CD4-positive, alpha-beta T cell treated with Interleukin-15 for 4 hours (primary cell): ENCODE measurements around the gene PAM.
"Not testable (repeated sequence)": the region's sequence is repeated elsewhere in the genome, so short reads cannot be mapped to it uniquely, and the experiment has no call there.

Source experiments
- DNase-seq: peaks from one replicate; pipeline ENCODE4 v3.0.0-alpha.2; 2020; ENCODE audit warnings: low spot score

PAM gene

GRCh38 chr5:103000089-103000488 lies 245.0 kb downstream of the PAM start:
- DNase-seq: no peak

- no peak for DNase-seq
These were observed 248.8 kb downstream of the PAM start for GRCh38 chr5:103003872-103004271.

DNA sequence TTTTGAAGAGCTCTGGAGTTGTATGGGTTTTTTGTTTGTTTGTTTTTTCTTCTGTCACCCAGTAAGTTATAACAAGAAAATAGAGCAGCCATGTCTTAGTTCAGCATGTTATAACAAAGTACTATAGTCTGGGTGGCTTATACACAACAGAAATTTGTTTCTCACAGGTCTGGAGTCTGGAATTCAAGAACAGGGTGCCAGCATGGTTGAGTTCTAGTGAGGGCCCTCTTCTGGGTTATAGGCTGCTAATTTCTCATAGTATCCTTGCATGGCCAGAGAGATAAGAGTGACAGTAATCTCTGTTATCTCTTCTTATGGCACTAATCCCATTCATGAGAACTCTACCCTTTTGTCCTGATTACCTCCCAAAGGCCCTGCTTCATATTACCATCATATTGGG lies 250.2 kb downstream of the PAM start:
- no peak for DNase-seq

DNA sequence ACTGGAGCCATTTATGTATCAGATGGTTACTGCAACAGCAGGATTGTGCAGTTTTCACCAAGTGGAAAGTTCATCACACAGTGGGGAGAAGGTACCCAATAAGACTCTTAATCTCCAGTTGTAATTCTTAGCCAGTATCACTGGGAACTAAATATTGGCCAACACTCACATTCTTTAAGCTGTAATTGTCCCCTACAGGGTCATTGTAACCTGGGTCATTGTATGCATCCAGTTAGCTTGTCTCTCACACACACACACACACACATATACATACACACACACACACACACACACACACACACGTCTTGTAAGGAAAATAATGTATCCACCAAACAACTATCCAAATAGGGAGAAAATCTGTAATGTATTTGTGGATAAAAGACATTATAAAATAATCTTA lies 251.8 kb downstream of the PAM start:
- DNase-seq: no peak

DNA sequence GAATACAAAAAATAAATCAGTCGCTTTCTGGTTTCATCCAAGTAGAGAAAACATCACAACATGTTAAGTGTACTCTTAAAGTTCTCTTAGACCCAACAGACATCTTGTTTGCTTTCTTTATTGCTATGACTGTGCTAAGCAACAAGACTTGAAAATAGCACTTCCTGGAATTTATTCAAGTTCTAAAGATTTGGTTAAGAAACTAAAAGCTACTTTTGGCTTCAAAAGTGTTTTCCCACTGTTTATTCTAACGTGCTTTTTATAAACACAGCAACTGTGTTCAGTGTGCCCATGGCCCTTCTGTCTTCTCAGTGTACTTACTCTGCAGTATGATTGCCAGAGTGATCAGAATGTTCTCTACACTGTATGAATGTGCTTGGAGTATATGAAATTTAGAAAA lies 255.1 kb downstream of the PAM start:
- no peak for DNase-seq

- no peak for DNase-seq
These were observed 258.9 kb downstream of the PAM start for GRCh38 chr5:103013933-103014552.

- DNase-seq: no peak
These were observed 259.9 kb downstream of the PAM start for GRCh38 chr5:103014983-103015382.

DNA sequence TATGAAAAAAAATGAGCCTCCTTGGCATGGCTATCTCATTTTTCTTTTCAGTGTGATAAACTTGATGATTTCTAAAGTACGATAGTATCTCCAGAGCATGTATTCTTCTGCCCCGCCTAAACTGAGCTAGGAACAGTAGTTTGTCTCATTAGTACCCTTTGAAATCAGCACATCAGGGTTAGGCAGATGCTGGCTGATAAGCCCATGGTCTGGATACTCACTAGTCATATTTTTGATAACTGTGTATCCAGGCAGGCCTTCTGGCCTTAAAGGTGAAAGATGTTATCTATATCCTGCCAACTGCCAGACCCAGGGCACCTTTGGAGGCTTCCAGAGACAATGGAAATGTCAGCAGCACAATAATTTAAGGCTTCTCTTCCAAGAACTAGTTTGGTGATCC lies 261.1 kb downstream of the PAM start:
- DNase-seq: no peak

- DNase-seq: no peak
These were observed 264.7 kb downstream of the PAM start for GRCh38 chr5:103019804-103020203.

GRCh38 chr5:103021314-103021713 lies 266.2 kb downstream of the PAM start:
- no peak for DNase-seq

GRCh38 chr5:103027267-103027666 lies 272.2 kb downstream of the PAM start:
- DNase-seq: no peak

DNA sequence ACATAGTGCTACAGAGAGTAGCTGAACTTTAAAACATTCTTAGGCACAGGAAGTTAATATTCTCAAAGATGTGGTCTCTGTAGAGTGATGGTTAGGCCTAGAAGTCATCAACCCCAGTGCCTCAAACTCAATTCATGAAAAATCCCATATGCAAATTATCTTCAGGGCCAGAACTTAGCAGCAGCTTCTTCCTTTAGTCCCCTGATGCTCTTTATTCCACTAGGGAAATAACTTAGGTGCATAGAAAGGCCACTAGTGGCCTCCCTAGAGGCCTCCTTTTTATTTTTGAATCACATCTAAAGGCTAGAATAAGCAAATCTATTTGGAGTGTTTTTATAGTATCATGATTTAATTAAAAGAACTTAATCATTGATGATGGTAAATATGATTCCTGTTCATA lies 276.5 kb downstream of the PAM start:
- no peak for DNase-seq

DNA sequence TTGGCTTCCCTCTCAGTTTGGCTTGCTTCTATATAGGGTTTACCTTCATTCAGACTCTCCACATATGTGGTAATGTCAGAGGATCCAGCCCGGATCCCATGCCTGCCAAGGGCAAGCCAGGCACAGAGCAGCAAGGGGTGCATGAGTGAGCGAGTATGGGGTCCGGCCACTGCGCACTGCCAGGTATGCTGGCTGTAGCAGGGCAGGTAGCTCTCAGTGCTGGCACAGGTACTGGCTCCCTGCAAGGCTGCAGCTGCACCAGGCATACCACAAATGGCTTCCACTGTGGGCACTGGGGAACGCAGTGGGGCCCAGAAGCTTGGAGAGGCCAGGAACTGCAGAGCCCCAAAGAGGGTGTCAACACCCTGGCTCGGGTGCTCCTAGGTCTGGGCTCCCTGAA lies 278.6 kb downstream of the PAM start:
- no peak for DNase-seq

DNA sequence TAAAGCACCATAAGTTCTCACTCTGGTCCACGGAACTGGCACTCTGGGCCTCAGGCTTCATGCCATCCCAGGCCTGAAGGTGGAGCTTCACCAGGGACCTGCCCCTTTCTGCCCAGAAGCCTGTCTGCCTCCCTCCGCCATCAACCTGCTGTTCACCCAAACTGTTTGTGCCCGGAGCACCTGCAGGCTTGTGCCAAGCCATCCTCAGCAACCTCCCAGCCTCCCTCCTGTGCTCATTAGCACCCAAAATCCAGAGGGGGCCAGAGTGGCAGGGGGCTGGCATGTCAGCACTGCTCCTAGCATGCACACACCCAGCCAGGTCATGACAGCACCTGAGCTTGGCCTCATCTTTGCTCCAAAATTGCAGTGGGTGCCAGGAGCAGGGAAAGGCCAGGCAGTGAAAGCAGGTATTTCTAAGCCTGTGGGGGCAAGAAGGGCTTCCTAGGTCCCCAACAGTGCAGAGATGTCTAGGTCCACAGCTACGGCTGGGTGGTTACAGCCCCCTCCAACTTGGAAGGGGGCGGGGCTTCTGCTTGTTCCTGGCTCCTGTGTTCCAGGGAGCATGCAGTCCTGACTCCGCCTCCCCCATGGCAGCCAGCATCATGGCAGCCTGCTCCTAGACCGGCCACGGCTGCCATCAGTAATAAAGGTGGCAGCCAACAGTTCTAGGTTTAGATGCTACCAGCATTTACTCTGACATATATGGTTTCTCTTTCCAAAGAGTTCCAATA lies 279.7 kb downstream of the PAM start:
- DNase-seq: no peak

- no peak for DNase-seq
These were observed 280.6 kb downstream of the PAM start for GRCh38 chr5:103035701-103036100.

DNA sequence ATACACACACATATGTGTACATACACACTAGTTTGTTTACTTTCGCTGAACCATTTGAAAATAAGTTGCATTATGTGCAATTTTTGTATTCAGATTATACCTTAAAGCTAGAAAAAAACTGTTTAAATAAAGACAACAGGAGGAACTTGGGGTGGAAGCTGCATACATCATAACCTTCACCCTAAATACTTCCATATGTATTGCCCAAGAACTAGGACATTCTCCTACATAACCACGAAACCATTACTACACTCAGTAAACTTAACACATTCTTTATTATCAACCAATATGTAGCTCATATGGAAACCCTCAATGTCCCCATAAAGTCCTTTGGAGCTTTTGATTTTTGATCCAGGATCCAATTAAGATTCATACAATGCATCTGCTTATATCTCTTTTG lies 281.5 kb downstream of the PAM start:
- DNase-seq: no peak

- DNase-seq: no peak
These were observed 282.8 kb downstream of the PAM start for GRCh38 chr5:103037673-103038455.

DNA sequence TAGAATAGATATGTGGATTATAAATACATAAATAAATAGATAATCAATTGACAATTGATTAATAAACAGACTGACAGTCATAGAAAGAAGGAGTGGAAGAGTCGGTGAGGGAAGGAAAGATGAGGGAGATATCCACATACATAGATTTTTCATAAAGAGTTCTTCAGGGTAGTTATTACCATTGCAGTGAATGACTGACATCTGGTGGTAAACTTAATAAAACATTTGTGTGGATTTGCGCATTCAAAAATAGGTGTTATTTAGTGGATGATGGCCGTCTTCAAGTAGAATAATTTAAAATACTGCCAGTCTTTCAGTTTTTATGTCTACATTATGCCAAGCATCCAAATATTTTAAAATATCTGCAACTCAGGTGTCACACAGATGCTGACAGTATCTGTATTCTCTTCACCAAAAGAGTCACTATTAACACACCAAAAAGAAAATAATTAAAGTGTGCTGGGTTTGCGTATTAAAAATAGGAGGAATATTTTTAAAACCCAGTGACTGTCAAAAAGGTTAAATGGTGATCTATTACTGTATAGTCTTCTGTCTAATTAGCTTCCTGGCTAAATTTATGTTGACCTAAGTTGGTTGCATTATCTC lies 286.1 kb downstream of the PAM start:
- DNase-seq: no peak

DNA sequence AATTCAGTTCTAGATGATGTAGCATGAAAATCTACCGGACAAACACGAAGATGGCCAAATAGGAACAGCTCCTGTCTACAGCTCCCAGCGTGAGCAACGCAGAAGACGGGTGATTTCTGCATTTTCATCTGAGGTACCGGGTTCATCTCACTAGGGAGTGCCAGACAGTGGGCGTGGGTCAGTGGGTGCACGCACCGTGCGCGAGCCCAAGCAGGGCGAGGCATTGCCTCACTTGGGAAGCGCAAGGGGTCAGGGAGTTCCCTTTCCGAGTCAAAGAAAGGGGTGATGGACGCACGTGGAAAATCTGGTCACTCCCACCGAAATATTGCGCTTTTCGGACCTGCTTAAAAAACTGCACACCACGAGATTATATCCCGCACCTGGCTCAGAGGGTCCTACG lies 291.6 kb downstream of the PAM start:
- not testable (repeated sequence) for DNase-seq

GRCh38 chr5:103057208-103058130 lies 302.4 kb downstream of the PAM start:
- DNase-seq: no peak

GRCh38 chr5:103059525-103059924 lies 304.4 kb downstream of the PAM start:
- no peak for DNase-seq
